Glomerular visceral epithelial cell (primary cell): Measurements from ENCODE around the gene PIN1.

Source experiments
- DNase-seq: peaks from one replicate; pipeline ENCODE4 v3.0.0-alpha.2; 2016; ENCODE audit errors: extremely low spot score

PIN1 gene

GRCh38 chr19:9885077-9885552 lies 50.0 kb downstream of the PIN1 start:
- no peak for DNase-seq

GRCh38 chr19:9891609-9892373 lies 56.7 kb downstream of the PIN1 start:
- DNase-seq, result no peak
